Measurements from ENCODE around the gene GABRA4. TPM values are rescaled to one million over a fixed set of nuclear protein-coding genes. Genes with fewer than 3 reads are reported as not detected.
A peak's percentile ranks its signal among the peaks of the same experiment; 100 is the strongest.

GABRA4 gene
- not detected for total RNA-seq (2013)
- polyA plus RNA-seq (not detected), polyA minus RNA-seq (not detected in 2 replicates), total RNA-seq (0 to 3.1 (median 0.08) reads per million in 11 experiments)

DNA sequence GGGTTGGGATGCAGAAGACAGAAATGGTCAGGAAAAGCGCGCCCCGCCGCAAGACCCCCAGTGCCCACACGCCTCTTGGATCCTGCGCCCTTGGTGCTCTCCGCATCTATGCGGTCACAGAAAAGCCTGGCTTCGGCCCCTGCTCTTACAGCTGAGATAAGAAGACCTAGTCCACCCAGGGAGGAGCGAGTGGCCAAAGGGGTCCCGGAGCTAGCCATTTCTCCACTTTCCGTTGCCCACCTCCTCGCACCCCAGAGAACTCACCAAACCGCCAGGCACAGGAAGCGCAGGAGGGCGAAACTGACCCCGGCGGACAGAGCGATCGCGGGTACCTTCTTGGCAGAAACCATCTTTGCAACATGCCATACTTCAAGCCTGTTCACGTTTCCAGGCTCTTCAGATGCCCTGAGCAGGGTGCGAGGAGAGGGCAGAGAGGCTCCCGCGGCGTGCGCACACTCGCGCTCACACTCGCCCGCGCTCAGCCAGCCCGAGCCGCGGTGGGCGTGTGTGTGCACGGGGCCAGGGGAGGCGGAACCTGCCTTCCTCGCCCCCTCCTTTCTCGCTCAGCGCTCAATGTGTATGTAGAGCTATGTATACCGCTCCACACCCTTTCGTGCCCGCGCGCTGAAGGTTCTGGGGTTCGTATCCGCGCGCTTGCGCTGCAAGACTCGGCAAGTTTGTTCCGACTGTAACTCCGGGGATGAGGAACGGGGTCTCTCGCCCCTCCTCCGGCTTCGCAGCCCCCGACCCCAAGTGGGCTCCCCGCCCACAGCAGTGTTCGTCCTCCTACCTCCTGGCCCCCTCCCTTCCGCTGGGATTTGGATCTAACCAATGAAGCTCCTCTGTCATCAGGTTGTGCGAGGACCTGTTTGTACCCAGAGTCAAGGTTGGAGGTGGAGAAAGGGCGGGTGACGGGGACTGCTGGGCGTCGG is at the start of gene GABRA4:
TSS of gene GABRA4 (minus strand) at position 507 of the 932 bp plus-strand sequence. CDS start at position 350, 157 bp downstream.
- no peaks in the 10 kb centered on the region for H3K36me3 ChIP-seq (replicated peaks in 1 of 2; ENCODE audit: control insufficient read depth in 1 of 2, insufficient read depth in 2 of 2, low read length in 2 of 2)
- no peaks in the 10 kb centered on the region for H4K20me1 ChIP-seq (ENCODE audit: insufficient read depth, low read length)
- H3K4me1 ChIP-seq (ENCODE audit: control insufficient read depth in 1 of 2, insufficient read depth in 2 of 2, low read length in 2 of 2): peaks cover 23 to 24% of the 10 kb centered on the region in 2 donors
- DNase-seq: no peak
- intact Hi-C loops (cut with micrococcal nuclease): no loop called here
- H3K36me3 Mint-ChIP-seq: peaks cover 4% of the 10 kb centered on the region in 2 donors
- H3K4me3 Mint-ChIP-seq: peak within 1 kb of the TSS; percentile 76 to 93
- peaks cover 43 to 58% (median 54%) of the 10 kb centered on the region in 3 donors for H3K27me3 Mint-ChIP-seq (ENCODE audit: low read depth in 3 of 3)
- no peak within 1 kb of the TSS for H3K9ac ChIP-seq (ENCODE audit: insufficient read depth, low read length, poor library complexity, severe bottlenecking)
- peak within 1 kb of the TSS in 2 of 3 experiments; percentile 4 to 71 for H3K4me3 ChIP-seq (replicated peaks in 1 of 3; ENCODE audit: low read depth in 2 of 3, low read length in 3 of 3)
- H3K27ac Mint-ChIP-seq: no peak within 1 kb of the TSS
- peak within 1 kb of the TSS; percentile 54 for H2AFZ ChIP-seq (ENCODE audit: insufficient read depth, low read depth, low read length, poor library complexity, severe bottlenecking)
- peaks cover 0 to 19% of the 10 kb centered on the region in 2 donors for H3K9me3 ChIP-seq (replicated peaks in 1 of 2; ENCODE audit: control insufficient read depth in 1 of 2, insufficient read depth in 1 of 2, low read length in 2 of 2)
- TF ChIP-seq, protein P1, sequence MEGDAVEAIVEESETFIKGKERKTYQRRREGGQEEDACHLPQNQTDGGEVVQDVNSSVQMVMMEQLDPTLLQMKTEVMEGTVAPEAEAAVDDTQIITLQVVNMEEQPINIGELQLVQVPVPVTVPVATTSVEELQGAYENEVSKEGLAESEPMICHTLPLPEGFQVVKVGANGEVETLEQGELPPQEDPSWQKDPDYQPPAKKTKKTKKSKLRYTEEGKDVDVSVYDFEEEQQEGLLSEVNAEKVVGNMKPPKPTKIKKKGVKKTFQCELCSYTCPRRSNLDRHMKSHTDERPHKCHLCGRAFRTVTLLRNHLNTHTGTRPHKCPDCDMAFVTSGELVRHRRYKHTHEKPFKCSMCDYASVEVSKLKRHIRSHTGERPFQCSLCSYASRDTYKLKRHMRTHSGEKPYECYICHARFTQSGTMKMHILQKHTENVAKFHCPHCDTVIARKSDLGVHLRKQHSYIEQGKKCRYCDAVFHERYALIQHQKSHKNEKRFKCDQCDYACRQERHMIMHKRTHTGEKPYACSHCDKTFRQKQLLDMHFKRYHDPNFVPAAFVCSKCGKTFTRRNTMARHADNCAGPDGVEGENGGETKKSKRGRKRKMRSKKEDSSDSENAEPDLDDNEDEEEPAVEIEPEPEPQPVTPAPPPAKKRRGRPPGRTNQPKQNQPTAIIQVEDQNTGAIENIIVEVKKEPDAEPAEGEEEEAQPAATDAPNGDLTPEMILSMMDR (IDR thresholded peaks at IDR 0.05): no peak
- peaks cover 28% of the 10 kb centered on the region for H3K4me1 Mint-ChIP-seq
- no peak within 1 kb of the TSS for H3K27ac ChIP-seq (ENCODE audit: low read depth in 1 of 2, low read length in 2 of 2)
- peaks cover 54 to 67% of the 10 kb centered on the region in 2 donors for H3K27me3 ChIP-seq (ENCODE audit: control insufficient read depth in 2 of 2, insufficient read depth in 2 of 2, low read length in 2 of 2)
- peak within 1 kb of the TSS; percentile 81 for H3K4me2 ChIP-seq (replicated peaks; ENCODE audit: extremely low read depth, low read length, poor library complexity, severe bottlenecking)
- H3K79me2 ChIP-seq (ENCODE audit: insufficient read depth, low read length): no peaks in the 10 kb centered on the region
- 2% methylated on average over 54 of the region's 67 CpGs for WGBS (ENCODE audit: insufficient coverage)
- peaks cover 0 to 9% (median 2%) of the 10 kb centered on the region in 7 donors for H3K9me3 Mint-ChIP-seq

DNA sequence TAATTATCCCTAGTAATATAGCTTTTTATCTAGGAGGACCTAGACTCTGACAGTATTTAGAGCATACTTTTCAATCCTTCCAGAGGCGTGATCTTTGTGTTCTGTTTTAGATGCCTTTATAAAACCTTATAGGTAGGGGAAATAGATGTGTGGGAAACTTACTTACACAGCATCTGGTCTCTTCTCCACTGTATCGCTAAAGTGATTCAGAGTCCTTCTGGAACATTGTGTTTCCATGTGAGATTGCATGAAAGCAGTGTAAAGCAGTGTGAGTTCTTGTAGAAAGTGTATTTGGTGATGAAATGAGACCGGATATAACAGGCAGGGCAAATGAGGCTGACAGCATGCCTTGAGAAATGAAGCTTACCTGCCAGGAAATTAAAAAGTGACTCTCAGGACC is 47.4 kb upstream of the GABRA4 start:
- Histone ChIP-seq H3K4me1 (ENCODE audit: control insufficient read depth in 1 of 2, insufficient read depth in 2 of 2, low read length in 2 of 2) (no peaks in the 10 kb centered on the region), H3K36me3 (replicated peaks in 1 of 2; ENCODE audit: control insufficient read depth in 1 of 2, insufficient read depth in 2 of 2, low read length in 2 of 2) (no peaks in the 10 kb centered on the region), H3K4me2 (replicated peaks; ENCODE audit: extremely low read depth, low read length, poor library complexity, severe bottlenecking) (no peak overlapping the region), H3K79me2 (ENCODE audit: insufficient read depth, low read length) (no peaks in the 10 kb centered on the region), H4K20me1 (ENCODE audit: insufficient read depth, low read length) (no peaks in the 10 kb centered on the region), H3K9me3 (replicated peaks in 1 of 2; ENCODE audit: control insufficient read depth in 1 of 2, insufficient read depth in 1 of 2, low read length in 2 of 2) (no peaks in the 10 kb centered on the region), H3K27ac (ENCODE audit: low read depth in 1 of 2, low read length in 2 of 2) (no peak overlapping the region), H2AFZ (ENCODE audit: insufficient read depth, low read depth, low read length, poor library complexity, severe bottlenecking) (no peak overlapping the region), H3K9ac (ENCODE audit: insufficient read depth, low read length, poor library complexity, severe bottlenecking) (no peak overlapping the region), H3K4me3 (replicated peaks in 1 of 3; ENCODE audit: low read depth in 2 of 3, low read length in 3 of 3) (no peak overlapping the region), H3K27me3 (ENCODE audit: control insufficient read depth in 2 of 2, insufficient read depth in 2 of 2, low read length in 2 of 2) (peaks cover 3 to 4% of the 10 kb centered on the region in 2 donors)
- Mint-ChIP-seq H3K4me3 (no peak overlapping the region), H3K27me3 (ENCODE audit: low read depth in 3 of 3) (peaks cover 2 to 5% (median 3%) of the 10 kb centered on the region in 3 donors), H3K36me3 (no peaks in the 10 kb centered on the region), H3K4me1 (no peaks in the 10 kb centered on the region), H3K9me3 (peaks cover 0 to 2% (median 0%) of the 10 kb centered on the region in 7 donors), H3K27ac (no peak overlapping the region)
- no peak for DNase-seq
- intact Hi-C loops (cut with micrococcal nuclease): no loop called here
- WGBS (ENCODE audit: insufficient coverage): 75% methylated on average over 1 of the region's 3 CpGs
- TF ChIP-seq, protein P1 (IDR thresholded peaks at IDR 0.05): no peak
